RCC 7860 (cell line): ENCODE measurements around the gene PRAMEF26.
"Not testable (repeated sequence)": the region's sequence is repeated elsewhere in the genome, so short reads cannot be mapped to it uniquely, and the experiment has no call there.

ENCODE experiments used
- DNase-seq: peaks from one replicate; pipeline ENCODE4 v3.0.0-alpha.2; 2015; ENCODE audit warnings: low spot score
- FAIRE-seq: peaks from 2 replicates; lab custom pipeline; 2012; peaks lifted over from hg19 to GRCh38; lab: Jason Lieb, UNC

The PRAMEF26 gene

DNA sequence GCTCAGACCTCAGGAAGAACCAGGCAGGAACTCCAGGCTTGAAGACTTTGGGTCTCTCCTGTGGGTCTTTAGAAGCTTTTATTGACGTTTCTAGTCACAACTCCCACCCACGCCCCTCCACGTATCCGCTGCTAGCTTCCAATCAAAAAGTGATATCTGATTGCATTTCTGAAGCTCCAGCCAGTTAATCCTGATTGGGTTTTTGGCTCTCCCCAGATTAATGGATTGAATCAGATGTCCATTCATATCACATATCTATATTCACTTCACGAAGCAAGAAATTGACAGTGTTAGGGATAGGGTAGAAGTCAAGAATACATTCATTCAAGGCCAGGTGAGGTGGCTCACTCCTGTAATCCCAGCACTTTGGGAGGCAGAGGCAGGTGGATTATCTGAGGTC lies at the start of gene PRAMEF26:
TSS of gene PRAMEF26 (minus strand) at position 101 of the 400 bp plus-strand sequence. CDS start 2,914 bp downstream, outside the sequence.
- FAIRE-seq, DNase-seq: not testable (repeated sequence)

- FAIRE-seq, DNase-seq: not testable (repeated sequence)
These were observed 45.5 kb upstream of the PRAMEF26 start, which contains the start of gene PRAMEF13 for GRCh38 chr1:13201309-13201708. TSS of gene PRAMEF13 (minus strand) at chr1:13201409. CDS start at chr1:13199589, 1,820 bp downstream.

DNA sequence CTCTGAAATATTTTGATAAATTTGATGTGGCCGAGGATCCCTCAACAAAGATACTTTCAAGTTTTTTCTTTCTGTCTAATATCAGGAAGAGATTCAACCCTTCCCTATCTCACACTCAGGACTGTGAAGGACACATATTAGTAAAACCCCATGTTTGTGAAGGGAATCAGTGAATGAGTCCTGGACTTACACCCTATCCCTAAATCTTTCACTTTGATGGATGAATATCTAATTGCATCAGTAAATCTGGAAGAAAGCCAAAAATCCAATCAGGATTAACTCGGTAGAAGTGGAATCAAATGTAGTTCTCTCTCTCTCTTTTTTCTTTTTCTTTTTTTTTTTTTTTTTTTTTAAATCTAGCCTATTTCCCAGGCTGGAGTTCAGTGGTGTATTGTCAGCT lies 15.7 kb upstream of the PRAMEF26 start, which contains the start of gene PRAMEF9:
TSS of gene PRAMEF9 (plus strand) at position 301 of the 400 bp plus-strand sequence. CDS start 3,433 bp downstream, outside the sequence.
- not testable (repeated sequence) for FAIRE-seq, DNase-seq

- not testable (repeated sequence) for FAIRE-seq, DNase-seq
These were observed 9.7 kb upstream of the PRAMEF26 start, which contains the start of gene HNRNPCL4 for GRCh38 chr1:13165531-13165930. TSS of gene HNRNPCL4 (minus strand) at chr1:13165631. CDS start at chr1:13165467, 164 bp downstream.

GRCh38 chr1:13116754-13117153 lies 39.1 kb downstream of the PRAMEF26 start, which contains the start of gene HNRNPCL2:
TSS of gene HNRNPCL2 (minus strand) at chr1:13116854. CDS start at chr1:13116400, 454 bp downstream.
- FAIRE-seq, DNase-seq: not testable (repeated sequence)
